Endothelial cell (in vitro differentiated cells): Measurements from ENCODE around the gene DOK3. TPM values are rescaled to one million over a fixed set of nuclear protein-coding genes. Genes with fewer than 3 reads are reported as not detected.

Experiments
- DNase-seq: peaks from one replicate; pipeline ENCODE4 v3.0.0; 2021; ENCODE audit warnings: low spot score
- H3K27ac Mint-ChIP-seq: one replicate; pipeline ENCODE4 v1.8.0; 2021; ENCODE audit warnings: mixed read lengths, inconsistent platforms; ENCODE audit not compliant: unreplicated experiment
- H3K27me3 Mint-ChIP-seq: one replicate; pipeline ENCODE4 v1.8.0; 2021; ENCODE audit warnings: mild to moderate bottlenecking, moderate library complexity, mixed read lengths, inconsistent platforms; ENCODE audit not compliant: unreplicated experiment
- H3K36me3 Mint-ChIP-seq: one replicate; pipeline ENCODE4 v1.8.0; 2021; ENCODE audit warnings: mild to moderate bottlenecking, low read depth, mixed read lengths, inconsistent platforms; ENCODE audit not compliant: unreplicated experiment
- H3K4me1 Mint-ChIP-seq: one replicate; pipeline ENCODE4 v1.8.0; 2021; ENCODE audit warnings: mild to moderate bottlenecking, mixed read lengths, inconsistent platforms; ENCODE audit not compliant: unreplicated experiment
- H3K4me3 Mint-ChIP-seq: one replicate; pipeline ENCODE4 v1.8.0; 2021; ENCODE audit warnings: mild to moderate bottlenecking, mixed read lengths, inconsistent platforms; ENCODE audit not compliant: unreplicated experiment
- H3K9me3 Mint-ChIP-seq: one replicate; pipeline ENCODE4 v1.8.0; 2021; ENCODE audit warnings: mixed read lengths, inconsistent platforms; ENCODE audit not compliant: unreplicated experiment
- total RNA-seq: library from RNA; stranded (reverse); fragmentation: NEBNext Ultra II Directional; extraction: Animal tissue kit (Norgen Biotek cat#: 25700); gene quantifications from one replicate; pipeline ENCODE4 v1.2.1, GENCODE V29; 2021; ENCODE audit not compliant: unreplicated experiment
- TF ChIP-seq, protein P1 (sequence below): fragments of 200-600 bp; sonication (generic); IDR thresholded peaks from one replicate; pipeline ENCODE4 v1.5.0; 2021; ENCODE audit warnings: antibody characterized with exemption; ENCODE audit not compliant: unreplicated experiment

Gene DOK3
- total RNA-seq, 1 donor from 2014 or later, result 51.4 TPM

DNA sequence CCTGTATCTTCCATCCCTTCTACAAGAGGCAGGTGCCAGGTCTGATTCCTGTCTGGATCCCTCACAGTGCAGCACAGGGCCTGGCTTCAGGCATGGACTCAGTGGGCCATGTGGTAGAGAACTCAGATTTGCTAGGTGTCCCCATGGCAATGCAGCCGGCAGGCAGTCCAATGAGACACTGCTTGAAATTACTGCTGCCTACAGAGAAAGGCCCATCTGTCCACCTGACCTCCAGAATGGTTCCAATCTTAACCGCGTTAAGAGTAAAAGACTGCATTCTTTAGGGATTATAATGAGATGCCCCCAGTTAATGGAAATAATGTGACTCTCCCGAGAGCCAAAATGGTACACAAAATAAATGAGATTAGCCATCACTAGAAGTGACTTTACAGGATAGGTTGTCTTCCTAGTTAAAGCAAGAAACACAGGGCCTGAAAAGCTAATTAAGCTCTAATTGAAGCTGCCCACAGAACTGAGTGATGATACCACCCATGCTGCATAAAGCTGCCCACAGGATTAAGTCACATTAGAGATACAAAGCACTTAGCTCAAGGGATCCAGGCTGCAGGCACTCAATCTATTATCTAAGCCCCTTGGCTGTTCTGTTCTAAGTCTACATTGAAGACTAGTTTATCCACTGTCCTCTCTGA, 33.3 kb upstream of the DOK3 start:
- no peaks in the 10 kb centered on the region for H3K9me3 Mint-ChIP-seq
- H3K4me1 Mint-ChIP-seq, result peaks cover 23% of the 10 kb centered on the region
- peak overlapping the region; percentile 15 for H3K4me3 Mint-ChIP-seq
- DNase-seq, result no peak
- TF ChIP-seq, protein P1, sequence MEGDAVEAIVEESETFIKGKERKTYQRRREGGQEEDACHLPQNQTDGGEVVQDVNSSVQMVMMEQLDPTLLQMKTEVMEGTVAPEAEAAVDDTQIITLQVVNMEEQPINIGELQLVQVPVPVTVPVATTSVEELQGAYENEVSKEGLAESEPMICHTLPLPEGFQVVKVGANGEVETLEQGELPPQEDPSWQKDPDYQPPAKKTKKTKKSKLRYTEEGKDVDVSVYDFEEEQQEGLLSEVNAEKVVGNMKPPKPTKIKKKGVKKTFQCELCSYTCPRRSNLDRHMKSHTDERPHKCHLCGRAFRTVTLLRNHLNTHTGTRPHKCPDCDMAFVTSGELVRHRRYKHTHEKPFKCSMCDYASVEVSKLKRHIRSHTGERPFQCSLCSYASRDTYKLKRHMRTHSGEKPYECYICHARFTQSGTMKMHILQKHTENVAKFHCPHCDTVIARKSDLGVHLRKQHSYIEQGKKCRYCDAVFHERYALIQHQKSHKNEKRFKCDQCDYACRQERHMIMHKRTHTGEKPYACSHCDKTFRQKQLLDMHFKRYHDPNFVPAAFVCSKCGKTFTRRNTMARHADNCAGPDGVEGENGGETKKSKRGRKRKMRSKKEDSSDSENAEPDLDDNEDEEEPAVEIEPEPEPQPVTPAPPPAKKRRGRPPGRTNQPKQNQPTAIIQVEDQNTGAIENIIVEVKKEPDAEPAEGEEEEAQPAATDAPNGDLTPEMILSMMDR, result no peak
- H3K27ac Mint-ChIP-seq, result no peak overlapping the region
- H3K27me3 Mint-ChIP-seq, result no peaks in the 10 kb centered on the region
- H3K36me3 Mint-ChIP-seq, result peaks cover 14% of the 10 kb centered on the region

- Mint-ChIP-seq H3K4me3 (no peak overlapping the region), H3K27ac (no peak overlapping the region), H3K9me3 (no peaks in the 10 kb centered on the region), H3K4me1 (peaks cover 17% of the 10 kb centered on the region), H3K27me3 (no peaks in the 10 kb centered on the region), H3K36me3 (peaks cover 19% of the 10 kb centered on the region)
- TF ChIP-seq, protein P1, result no peak
- DNase-seq, result no peak
These were observed 30.8 kb upstream of the DOK3 start for GRCh38 chr5:177540438-177540837.

DNA sequence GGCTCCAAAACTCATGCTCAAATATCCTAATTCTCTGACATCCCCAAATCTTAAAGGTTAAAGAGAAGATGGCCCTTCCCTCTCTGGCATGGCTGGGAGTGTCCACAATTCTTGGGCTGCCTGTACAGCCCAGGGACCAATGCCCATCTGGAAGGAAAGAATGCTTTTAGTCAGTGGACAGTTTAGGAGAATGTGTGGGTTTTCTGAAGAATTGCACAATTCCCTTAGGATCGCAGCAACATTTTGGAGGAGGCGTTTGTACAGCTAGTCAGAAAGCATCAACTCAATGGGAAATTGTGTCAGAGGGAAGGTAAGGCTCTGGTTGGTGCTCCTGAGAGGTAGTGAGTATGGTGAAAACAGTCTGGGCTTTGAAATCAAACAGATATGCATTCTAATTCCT, 29.8 kb upstream of the DOK3 start:
- Mint-ChIP-seq H3K4me1 (peaks cover 14% of the 10 kb centered on the region), H3K27me3 (no peaks in the 10 kb centered on the region), H3K9me3 (no peaks in the 10 kb centered on the region), H3K27ac (no peak overlapping the region), H3K36me3 (peaks cover 19% of the 10 kb centered on the region), H3K4me3 (no peak overlapping the region)
- no peak for DNase-seq
- TF ChIP-seq, protein P1, result no peak

- no peak overlapping the region for H3K27ac Mint-ChIP-seq
- H3K4me3 Mint-ChIP-seq, result no peak overlapping the region
- no peak for DNase-seq
- H3K27me3 Mint-ChIP-seq, result no peaks in the 10 kb centered on the region
- no peaks in the 10 kb centered on the region for H3K9me3 Mint-ChIP-seq
- peaks cover 9% of the 10 kb centered on the region for H3K4me1 Mint-ChIP-seq
- TF ChIP-seq, protein P1, result no peak
- peaks cover 19% of the 10 kb centered on the region for H3K36me3 Mint-ChIP-seq
These were observed 29.2 kb upstream of the DOK3 start for GRCh38 chr5:177538876-177539275.

DNA sequence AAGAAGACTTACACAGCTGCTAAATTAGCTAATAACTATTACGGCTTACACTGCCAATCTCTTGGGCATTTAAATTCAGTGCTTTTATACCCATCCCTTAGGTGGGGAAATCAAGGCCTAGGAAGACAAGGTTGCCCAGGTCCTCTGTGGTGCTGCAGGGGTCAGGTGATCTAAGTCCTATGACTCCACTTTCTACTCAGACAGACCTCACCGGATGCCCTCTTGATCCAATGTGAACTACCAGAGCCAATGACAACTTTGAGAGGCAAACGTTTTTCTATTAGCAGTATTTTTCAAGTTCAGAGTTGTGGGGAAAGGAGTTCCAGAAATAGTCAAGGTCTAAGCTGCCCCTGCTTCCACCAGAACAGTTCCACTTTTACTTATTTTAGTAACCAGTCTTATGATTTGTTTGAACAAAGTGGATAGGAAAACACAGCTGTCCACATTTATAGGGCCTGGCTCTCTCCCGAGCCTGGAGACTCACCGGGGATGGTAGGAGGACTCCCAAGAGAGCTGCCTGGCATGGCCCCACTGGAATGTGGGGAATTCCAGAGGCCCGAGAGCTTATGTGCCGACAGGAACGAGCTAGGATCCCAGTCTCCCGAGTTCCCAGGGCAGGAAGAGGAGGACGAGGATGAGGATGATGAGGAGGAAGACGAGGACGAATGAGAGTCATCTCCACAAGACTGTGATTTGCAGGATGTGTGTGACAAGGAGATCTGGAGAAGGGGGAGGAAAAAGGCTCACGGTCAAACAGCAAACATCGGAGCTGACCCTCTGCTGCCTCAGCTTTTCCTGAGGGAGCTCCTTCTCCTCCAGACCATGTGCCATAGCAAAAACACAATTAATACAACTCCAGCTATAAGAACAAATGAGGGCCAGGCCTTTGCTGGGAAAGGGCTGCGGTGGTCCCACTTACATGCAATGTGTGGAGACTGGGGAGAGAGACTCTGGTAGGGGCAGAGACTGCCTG, 28.0 kb upstream of the DOK3 start:
- H3K4me1 Mint-ChIP-seq, result peaks cover 5% of the 10 kb centered on the region
- TF ChIP-seq, protein P1, result no peak
- H3K27me3 Mint-ChIP-seq, result peaks cover 4% of the 10 kb centered on the region
- peak overlapping the region; percentile 23 for H3K27ac Mint-ChIP-seq
- peaks cover 25% of the 10 kb centered on the region for H3K36me3 Mint-ChIP-seq
- no peaks in the 10 kb centered on the region for H3K9me3 Mint-ChIP-seq
- no peak for DNase-seq
- H3K4me3 Mint-ChIP-seq, result peak overlapping the region; percentile 37
